CD4-positive, alpha-beta T cell treated with Interleukin-15 for 1 hour (primary cell): ENCODE data around the gene NEUROD4.
"Not testable (repeated sequence)": the region's sequence is repeated elsewhere in the genome, so short reads cannot be mapped to it uniquely, and the experiment has no call there.

Source experiments
- DNase-seq: peaks from one replicate; pipeline ENCODE4 v3.0.0-alpha.2; 2020

The NEUROD4 gene, protein sequence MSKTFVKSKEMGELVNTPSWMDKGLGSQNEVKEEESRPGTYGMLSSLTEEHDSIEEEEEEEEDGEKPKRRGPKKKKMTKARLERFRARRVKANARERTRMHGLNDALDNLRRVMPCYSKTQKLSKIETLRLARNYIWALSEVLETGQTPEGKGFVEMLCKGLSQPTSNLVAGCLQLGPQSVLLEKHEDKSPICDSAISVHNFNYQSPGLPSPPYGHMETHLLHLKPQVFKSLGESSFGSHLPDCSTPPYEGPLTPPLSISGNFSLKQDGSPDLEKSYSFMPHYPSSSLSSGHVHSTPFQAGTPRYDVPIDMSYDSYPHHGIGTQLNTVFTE

DNA sequence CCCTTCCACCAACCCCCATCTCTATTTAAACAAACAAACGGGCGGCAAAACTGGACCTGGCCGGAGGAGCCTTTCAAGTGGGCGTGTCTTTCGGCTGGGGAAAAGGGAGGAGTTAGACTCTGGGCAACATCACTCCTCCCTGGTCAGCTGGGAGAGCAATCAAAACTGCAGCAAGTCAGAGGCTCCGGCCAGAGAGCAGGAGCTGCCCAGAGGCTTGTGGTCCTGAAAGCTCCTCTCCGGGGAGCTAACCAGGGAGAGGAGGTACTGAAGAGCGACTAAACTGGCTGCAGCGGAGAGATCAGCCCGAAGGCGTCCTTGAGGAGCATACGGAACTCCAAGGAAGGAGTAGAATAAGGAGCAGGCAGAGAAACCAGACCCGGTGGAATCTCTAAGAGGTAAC is at the start of gene NEUROD4:
Gene NEUROD4, plus strand, starts transcription at position 191 of the 400 bp plus-strand sequence. CDS start 6,466 bp downstream, outside the sequence.
- peak; percentile 28 for DNase-seq

DNA sequence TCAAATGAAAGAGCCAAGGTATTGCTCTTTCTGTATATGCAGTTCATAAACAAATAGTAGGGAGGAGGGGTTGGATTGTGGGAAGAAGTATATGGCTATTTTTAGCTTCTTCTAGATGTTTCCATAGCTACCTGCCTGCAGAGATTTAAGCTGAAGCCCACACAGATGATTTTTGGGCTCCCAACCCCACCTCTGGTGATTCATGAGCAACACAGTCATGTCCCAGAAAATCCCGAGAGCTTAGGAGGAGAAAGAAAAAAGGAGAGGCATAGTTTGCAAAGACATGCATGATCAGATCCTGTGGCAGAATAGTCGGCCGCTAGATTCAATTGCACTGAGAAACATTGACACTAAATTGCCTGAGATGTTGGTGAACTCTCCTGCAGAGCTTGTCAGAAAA is 49.0 kb upstream of the NEUROD4 start:
- no peak for DNase-seq

- no peak for DNase-seq
Observed at GRCh38 chr12:54973556-54973955, 46.2 kb upstream of the NEUROD4 start.

DNA sequence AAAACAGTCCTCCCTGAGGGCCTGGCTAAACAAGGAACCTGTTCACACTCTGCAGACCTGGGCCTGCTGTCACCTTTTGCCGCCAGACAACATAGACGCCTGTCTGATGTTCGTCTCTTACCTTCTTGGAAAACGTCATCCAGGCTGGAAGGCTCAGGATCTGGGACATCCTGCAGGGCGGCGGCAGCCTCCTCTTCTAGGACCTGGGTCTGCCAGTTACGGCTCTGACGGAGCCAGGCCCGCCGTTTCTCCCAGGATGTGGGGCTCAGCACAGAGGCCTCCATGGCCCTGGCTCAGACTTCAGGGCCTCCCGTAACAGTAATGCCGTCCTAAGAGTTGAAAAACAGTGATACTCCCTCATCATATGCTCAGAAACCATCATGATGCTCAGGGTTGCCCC is 45.5 kb upstream of the NEUROD4 start:
- no peak for DNase-seq

- DNase-seq, result no peak
Observed at GRCh38 chr12:54975272-54975671, 44.5 kb upstream of the NEUROD4 start.

DNA sequence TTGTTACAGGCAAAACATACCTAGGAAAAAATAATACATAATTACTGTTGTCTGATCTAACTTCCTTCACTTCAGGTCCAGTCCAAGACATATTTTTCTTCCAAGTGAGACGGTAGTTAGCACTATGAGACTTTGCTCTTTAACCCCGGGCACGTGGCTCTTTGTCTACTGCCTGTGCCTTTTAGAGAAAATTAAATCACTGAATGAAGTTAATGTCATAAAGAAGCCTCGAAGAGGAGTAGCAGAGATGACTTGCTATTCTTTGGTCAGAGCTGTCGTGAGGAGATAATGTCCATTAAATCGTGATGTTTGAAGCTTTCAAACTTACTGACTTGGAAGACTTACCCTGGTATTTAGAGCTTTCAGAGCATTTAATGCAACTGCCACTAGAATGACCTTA is 43.9 kb upstream of the NEUROD4 start:
- DNase-seq, result no peak

DNA sequence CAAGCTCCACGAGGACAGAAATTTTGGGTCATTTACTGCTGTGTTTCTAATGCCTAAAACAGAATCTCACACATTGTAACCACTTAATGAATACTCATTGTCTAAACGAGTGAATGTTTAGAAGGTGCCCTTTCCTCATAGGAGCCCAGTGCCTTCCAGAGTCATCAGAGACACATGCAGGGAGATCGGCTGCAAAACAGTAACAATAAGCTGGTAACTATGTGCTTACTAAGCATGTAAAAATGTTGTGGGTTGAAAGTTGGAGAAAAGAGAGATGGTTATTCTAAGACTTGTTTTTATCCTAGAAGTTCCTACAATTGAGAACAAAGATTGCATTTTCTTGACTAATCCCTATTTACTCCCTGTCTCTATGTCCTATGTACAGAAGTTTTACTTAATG is 42.6 kb upstream of the NEUROD4 start:
- DNase-seq, result no peak

DNA sequence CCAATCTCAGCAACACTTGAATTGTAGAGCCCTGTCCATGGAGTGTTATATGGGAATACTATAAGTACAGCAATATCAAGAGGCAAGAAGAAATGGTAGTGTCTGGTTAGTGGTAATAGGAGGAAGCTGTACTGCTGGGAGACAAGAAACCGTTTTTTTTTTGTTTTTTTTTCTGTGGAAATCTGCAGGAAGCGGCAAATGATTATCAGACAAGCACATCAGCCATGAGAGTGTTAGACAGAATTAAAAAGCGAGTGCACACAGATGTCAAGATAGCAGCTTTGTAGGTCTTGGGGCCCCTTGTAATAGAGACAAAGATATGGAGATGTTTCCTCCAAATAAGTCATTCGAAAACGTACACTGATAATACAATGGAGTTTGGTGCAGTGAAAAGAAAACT is 41.9 kb upstream of the NEUROD4 start:
- no peak for DNase-seq

GRCh38 chr12:54980341-54980740 is 39.4 kb upstream of the NEUROD4 start:
- DNase-seq, result no peak

- DNase-seq, result no peak
Observed at GRCh38 chr12:54981796-54982195, 38.0 kb upstream of the NEUROD4 start.

GRCh38 chr12:54983536-54984101 is 36.2 kb upstream of the NEUROD4 start:
- DNase-seq, result no peak

DNA sequence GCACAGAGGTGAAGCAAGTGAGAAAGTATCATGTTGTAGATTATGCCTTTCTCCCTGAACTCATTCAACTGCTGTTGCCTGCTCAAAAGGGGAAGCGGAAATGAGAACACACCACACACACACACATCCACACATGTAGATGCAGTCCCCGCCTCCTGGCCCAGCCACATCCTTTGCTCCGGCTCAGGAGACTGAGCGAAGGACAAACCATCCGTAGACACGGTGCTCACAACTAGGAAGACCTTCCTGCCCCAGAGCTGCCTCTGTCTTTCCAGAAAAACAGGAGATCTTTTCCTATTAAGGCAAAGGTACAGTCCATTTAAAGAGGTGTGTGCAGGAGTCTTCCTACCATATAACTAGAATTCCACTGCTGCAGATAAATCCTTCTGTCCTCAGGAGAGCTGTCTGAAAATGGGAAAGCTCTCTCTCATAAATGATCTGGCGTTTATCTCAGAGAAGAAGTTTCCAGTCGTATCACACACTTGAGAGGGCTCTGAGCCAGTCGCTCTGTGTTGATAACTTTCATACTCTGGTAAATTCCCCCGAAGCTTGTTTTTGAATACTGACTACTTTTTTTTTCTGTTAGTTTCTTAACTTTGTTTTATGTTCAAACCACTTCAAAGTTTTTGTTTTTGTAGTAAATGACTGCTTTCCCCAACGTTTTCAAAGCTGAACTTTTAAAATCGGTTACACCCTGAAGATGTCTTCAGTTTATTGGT is 35.0 kb upstream of the NEUROD4 start, which contains the start of gene TESPA1:
Gene TESPA1, minus strand, starts transcription at position 105 of the 719 bp plus-strand sequence. CDS start 10,200 bp downstream, outside the sequence.
- DNase-seq, result peak; percentile 88

DNA sequence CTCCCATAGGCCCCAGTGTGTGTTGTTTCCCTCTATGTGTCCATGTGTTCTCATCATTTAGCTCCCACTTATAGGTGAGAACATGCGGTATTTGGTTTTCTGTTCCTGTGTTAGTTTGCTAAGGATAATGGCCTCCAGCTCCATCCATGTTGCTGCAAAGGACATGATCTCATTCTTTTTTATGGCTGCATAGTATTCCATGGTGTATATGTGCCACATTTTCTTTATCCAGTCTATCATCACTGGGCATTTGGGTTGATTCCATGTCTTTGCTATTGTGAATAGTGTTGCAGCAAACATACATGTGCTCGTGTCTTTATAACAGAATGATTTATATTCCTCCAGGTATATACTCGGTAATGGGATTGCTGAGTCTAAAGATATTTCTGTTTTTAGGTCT is 33.0 kb upstream of the NEUROD4 start:
- DNase-seq, result not testable (repeated sequence)

DNA sequence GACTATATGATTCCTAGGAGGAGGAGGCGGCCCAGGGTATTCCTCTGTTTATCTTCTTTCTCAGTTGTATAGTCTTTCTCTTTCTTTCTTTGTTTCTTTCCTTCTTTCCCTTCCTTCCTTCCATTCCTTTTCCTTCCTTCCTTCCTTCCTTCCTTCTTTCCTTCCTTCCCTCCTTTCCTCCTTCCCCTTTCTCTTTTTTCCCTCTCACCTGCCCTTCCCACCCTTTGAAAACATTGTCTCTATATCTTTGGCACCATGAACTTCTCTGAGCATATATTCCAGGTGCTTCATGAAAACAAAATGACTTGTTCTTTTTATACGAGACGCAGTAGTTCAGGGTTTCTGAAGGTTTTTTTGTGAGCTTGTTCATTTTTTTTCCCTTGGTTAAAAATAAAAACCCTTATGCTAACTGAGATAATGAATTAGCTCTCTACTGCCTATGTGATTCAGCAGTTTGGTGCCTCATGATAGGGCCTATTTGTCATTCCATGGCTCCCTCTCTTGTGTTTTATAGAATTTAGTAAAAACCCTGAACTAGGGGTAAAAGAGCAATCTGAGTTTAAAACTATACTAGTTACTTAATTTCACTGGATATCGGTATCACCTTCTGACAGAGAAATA is 32.1 kb upstream of the NEUROD4 start:
- DNase-seq, result no peak

DNA sequence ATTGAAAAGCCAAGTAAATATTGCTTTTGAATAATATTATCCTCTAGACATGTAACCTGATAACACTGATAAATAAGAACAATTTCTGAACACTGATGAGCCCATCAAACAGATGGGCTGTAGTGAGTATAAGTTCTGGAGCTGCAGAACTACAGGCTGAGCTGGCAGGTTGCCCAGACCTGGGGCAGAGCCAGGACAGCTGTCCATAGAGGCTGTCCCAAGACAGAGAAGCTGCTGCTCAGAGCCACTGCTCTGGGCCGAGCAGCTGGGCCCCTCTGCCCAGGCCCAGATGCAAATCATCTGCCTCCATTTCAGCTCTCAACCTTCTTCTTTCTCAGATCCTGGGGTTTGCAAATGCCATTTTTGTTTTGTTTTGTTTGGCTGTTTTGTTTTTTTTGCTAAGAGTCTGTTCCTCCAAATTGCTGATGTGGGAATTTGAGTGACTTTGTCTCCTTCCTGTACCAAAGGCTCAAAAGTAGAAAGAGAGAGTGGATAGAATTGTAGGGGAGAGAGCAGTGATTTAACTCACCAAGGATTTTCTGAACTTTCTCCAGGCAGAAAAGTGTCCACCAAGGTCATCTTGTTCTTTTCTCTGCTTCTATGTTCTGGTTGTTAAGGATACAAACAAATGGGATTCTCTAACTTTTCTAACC is 31.2 kb upstream of the NEUROD4 start:
- no peak for DNase-seq

DNA sequence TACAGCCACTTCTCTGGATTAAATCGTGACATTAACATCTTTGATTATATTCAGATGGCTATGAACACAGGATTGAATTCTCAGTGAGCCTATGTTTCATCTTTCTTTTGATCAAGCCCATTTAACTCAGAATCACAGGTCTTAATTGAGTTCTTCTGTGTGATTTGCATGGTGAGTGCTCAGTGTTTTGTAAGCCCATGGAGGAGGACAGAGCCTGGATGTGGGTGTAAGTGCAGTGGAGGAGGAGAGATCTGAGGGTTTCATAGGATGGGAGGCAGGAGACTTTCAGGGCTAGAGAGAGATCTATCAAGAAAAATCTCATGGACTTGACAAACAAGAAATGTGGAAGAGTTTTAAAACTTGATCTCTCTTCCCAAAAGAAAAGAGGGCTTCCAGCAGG is 29.9 kb upstream of the NEUROD4 start:
- DNase-seq, result no peak

DNA sequence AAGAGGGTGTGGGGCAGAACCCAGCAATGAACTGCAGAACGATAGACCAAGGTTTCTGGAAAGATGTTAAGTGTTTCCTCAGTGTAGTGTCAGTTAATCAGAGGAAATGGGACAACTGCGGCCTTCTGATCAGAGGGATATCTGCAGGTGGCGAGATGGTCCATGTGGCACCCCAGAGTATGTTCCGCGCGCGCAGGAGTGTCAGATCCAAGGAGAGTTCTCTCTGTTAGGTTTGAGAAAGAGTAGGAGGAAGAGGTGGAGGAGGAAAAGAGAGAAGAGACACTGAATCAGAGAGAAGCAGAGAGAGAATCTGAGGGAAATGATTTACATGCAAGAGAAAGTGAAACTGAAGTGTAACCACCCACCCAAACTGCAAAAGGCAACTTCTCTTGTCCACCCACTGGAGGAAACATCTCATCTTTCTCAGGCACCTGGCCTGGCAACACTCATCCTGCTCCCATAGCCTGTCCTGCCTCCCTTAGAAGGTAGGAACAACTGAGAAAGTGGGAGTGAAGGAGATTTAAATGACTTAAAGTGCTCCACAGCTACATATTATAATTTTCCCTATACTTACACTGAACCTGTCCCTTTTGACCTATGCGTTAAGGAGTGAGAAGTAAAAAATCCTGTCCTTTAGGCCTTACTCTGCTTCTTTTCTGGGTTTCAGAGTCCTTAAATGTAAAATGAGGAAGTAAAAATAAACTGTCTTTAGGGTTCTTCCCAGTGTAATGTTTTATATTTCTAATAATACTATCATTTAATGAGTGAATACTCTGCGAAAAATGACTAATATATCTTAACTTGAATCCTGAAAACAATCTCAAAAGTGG is 28.4 kb upstream of the NEUROD4 start:
- DNase-seq, result no peak

GRCh38 chr12:54991991-54992375 is 27.8 kb upstream of the NEUROD4 start:
- no peak for DNase-seq

DNA sequence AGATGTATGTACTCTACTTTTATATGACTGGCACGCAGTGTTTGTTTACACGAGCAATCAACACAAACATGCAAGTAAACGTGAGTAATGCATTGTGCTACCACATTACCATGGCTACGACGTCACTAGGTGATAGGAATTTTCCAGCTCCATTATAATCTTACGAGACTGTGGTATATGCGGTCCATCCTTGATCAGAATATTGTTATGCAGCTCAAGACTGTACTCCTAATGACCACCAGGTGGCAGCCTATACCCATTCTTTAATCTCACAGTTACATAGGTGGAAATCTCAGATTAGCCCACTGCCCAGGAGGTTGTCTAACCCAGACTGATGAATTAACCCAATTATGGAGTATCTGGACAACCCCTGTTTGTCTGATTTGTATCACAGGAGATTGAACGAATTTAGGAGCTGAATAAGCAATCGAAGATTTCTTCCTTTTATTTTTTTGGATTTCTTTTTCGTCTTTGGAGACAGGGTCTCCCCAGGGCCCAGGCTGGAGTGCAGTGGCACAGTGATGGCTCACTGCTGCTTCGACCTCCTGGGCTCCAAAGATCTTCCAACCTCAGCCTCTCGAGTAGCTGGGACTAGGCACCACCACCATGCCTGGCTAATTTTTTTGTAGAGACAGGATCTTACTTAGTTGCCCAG is 26.5 kb upstream of the NEUROD4 start:
- DNase-seq, result peak; percentile 57

GRCh38 chr12:54996205-54996604 is 23.6 kb upstream of the NEUROD4 start:
- no peak for DNase-seq

- no peak for DNase-seq
Observed at GRCh38 chr12:54997929-54998522, 21.7 kb upstream of the NEUROD4 start.
